Gastroesophageal sphincter (tissue), 3 donors: ENCODE results near the gene ASB2.

Experiments used
- EP300 ChIP-seq: sonication (generic); formaldehyde crosslinking; IDR thresholded peaks from one replicate; pipeline ENCODE4 v1.6.1; 2017; ENCODE audit warnings: antibody characterized with exemption, mild to moderate bottlenecking
- POLR2A ChIP-seq, 2 donors: fragments of 450-650 bp; IDR thresholded peaks; one replicate each; pipeline ENCODE4 v1.6.1; 2017; ENCODE audit warnings: antibody characterized with exemption in 2 of 2, mild to moderate bottlenecking in 2 of 2, moderate library complexity in 1 of 2
- TF ChIP-seq, protein P1 (sequence below), 4 experiments: fragments of 200-600 bp in 2 of 4; fragments of 450-650 bp in 2 of 4; sonication (generic) in 1 of 4; IDR thresholded peaks; one replicate each; pipeline ENCODE4 v1.5.1; 2017 to 2019; ENCODE audit warnings: antibody characterized with exemption in 4 of 4, mild to moderate bottlenecking in 2 of 4, moderate library complexity in 2 of 4

DNA sequence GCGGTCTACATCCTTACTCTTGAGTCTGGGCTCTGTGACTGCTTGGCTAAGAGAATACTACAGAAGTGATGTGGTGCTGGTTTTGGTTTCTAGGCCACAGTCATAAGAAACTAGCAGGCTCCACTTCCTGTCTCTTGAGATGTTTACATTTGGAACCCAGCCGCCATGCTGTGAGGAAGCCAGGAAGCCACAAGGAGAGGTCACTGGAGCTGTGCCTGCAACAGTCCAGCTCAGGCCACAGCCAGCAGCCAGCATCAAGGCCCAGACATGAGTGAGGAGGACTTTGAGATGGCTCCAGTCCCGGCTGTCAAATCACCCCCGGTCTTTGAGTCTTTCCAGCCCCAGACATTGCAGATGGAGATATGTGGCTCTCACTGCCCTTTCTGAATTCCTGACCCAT, 62.1 kb downstream of the ASB2 start:
- TF ChIP-seq, protein P1, sequence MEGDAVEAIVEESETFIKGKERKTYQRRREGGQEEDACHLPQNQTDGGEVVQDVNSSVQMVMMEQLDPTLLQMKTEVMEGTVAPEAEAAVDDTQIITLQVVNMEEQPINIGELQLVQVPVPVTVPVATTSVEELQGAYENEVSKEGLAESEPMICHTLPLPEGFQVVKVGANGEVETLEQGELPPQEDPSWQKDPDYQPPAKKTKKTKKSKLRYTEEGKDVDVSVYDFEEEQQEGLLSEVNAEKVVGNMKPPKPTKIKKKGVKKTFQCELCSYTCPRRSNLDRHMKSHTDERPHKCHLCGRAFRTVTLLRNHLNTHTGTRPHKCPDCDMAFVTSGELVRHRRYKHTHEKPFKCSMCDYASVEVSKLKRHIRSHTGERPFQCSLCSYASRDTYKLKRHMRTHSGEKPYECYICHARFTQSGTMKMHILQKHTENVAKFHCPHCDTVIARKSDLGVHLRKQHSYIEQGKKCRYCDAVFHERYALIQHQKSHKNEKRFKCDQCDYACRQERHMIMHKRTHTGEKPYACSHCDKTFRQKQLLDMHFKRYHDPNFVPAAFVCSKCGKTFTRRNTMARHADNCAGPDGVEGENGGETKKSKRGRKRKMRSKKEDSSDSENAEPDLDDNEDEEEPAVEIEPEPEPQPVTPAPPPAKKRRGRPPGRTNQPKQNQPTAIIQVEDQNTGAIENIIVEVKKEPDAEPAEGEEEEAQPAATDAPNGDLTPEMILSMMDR (IDR thresholded peaks at IDR 0.05): no peak
- TF ChIP-seq POLR2A (IDR thresholded peaks at IDR 0.05) (no peak), EP300 (no peak)
